HepG2 (cell line): Measurements from ENCODE around the gene ALDH2. TPM values are rescaled to one million over a fixed set of nuclear protein-coding genes. Genes with fewer than 3 reads are reported as not detected.

Experiments used
- CEBPG ChIP-seq: IDR thresholded peaks from 2 replicates; pipeline ENCODE4 v1.6.1; 2016
- FIP1L1 ChIP-seq: fragments of 200-400 bp; formaldehyde crosslinking; IDR thresholded peaks from 2 replicates; pipeline ENCODE4 v1.6.1; 2018; ENCODE audit warnings: low read depth, mild to moderate bottlenecking, low read length, moderate library complexity, borderline replicate concordance; ENCODE audit not compliant: insufficient read depth
- NFE2L1 ChIP-seq: sonication (generic); formaldehyde crosslinking; IDR thresholded peaks from 2 replicates; pipeline ENCODE4 v1.4.0; 2020; ENCODE audit warnings: missing genetic modification reagents, mild to moderate bottlenecking, borderline replicate concordance
- NFKBIZ ChIP-seq: IDR thresholded peaks from 2 replicates; pipeline ENCODE4 v1.6.1; 2018; ENCODE audit warnings: missing genetic modification reagents, missing compliant biosample characterization
- PAX8 ChIP-seq: sonication (generic); formaldehyde crosslinking; IDR thresholded peaks from 2 replicates; pipeline ENCODE4 v1.8.0; 2022; ENCODE audit warnings: mild to moderate bottlenecking, missing genetic modification reagents, borderline replicate concordance
- PHF20 ChIP-seq: sonication (generic); formaldehyde crosslinking; IDR thresholded peaks from 2 replicates; pipeline ENCODE4 v1.5.0; 2020; ENCODE audit warnings: mild to moderate bottlenecking, missing genetic modification reagents
- SMARCC2 ChIP-seq: fragments of 450-650 bp; IDR thresholded peaks from 2 replicates; pipeline ENCODE4 v1.6.1; 2017; ENCODE audit warnings: antibody characterized with exemption, mild to moderate bottlenecking
- SRSF4 ChIP-seq: fragments of 200-400 bp; formaldehyde crosslinking; IDR thresholded peaks from one replicate; pipeline ENCODE4 v1.6.1; 2018; ENCODE audit warnings: mild to moderate bottlenecking, low read depth, low read length, moderate library complexity; ENCODE audit not compliant: poor library complexity, severe bottlenecking
- ZFP36L1 ChIP-seq: sonication (generic); formaldehyde crosslinking; IDR thresholded peaks from 2 replicates; pipeline ENCODE4 v1.8.0; 2022; ENCODE audit warnings: mild to moderate bottlenecking, missing genetic modification reagents, moderate library complexity
- ZNF546 ChIP-seq: sonication (generic); formaldehyde crosslinking; conservative IDR thresholded peaks from 2 replicates; pipeline ENCODE4 v1.8.1; 2023; ENCODE audit warnings: mild to moderate bottlenecking, missing genetic modification reagents
- ZNF678 ChIP-seq: sonication (generic); formaldehyde crosslinking; IDR thresholded peaks from 2 replicates; pipeline ENCODE4 v1.4.0; 2020; ENCODE audit warnings: mild to moderate bottlenecking, missing genetic modification reagents
- ZNF761 ChIP-seq: sonication (generic); formaldehyde crosslinking; conservative IDR thresholded peaks from 2 replicates; pipeline ENCODE4 v1.4.0; 2020; ENCODE audit warnings: mild to moderate bottlenecking, missing genetic modification reagents
- ZNF850 ChIP-seq: sonication (generic); formaldehyde crosslinking; conservative IDR thresholded peaks from 2 replicates; pipeline ENCODE4 v1.9.0; 2021; ENCODE audit warnings: mild to moderate bottlenecking, missing genetic modification reagents
- polyA plus RNA-seq, 8 experiments: library from polyadenylated mRNA; depleted of rRNA in 3 of 8; stranded (reverse) in 7 of 8; unstranded in 1 of 8; fragments of >200 nt; fragmentation: Illumina TruSeq in 4 of 8; extraction: Trizol in 4 of 8; gene quantifications; 2 replicates each; pipeline versions ENCODE4 v1.2.1 to v1.2.3, GENCODE V29; 2011 to 2016; ENCODE audit warnings: low read depth in 4 of 8, missing spikeins in 1 of 8, mixed read lengths in 1 of 8; ENCODE audit not compliant: insufficient read depth in 1 of 8
- total RNA-seq, 5 experiments: library from RNA; depleted of rRNA; stranded (reverse); fragments of >200 nt; fragmentation: Illumina TruSeq; extraction: Trizol; gene quantifications; 2 replicates each; pipeline ENCODE4 v1.2.3, GENCODE V29; 2016; ENCODE audit warnings: low read depth in 1 of 5
- TF ChIP-seq, protein P1 (sequence below): sonication (generic); formaldehyde crosslinking; IDR thresholded peaks from 2 replicates; pipeline ENCODE4 v1.5.0; 2020; ENCODE audit warnings: missing genetic modification reagents
- TF ChIP-seq, protein P2 (sequence below): sonication (generic); formaldehyde crosslinking; IDR thresholded peaks from 2 replicates; pipeline ENCODE4 v1.4.0; 2020; ENCODE audit warnings: missing genetic modification reagents
- TF ChIP-seq, protein P3 (sequence below): sonication (generic); formaldehyde crosslinking; IDR thresholded peaks from 2 replicates; pipeline ENCODE4 v1.8.0; 2022; ENCODE audit warnings: mild to moderate bottlenecking, missing genetic modification reagents, moderate library complexity

Gene ALDH2
- total and polyA plus RNA-seq, 2 of the 13 experiments (the other 11 are each of a cell fraction or from before 2014, with no cell fraction given) = 78.8 to 103 TPM

DNA sequence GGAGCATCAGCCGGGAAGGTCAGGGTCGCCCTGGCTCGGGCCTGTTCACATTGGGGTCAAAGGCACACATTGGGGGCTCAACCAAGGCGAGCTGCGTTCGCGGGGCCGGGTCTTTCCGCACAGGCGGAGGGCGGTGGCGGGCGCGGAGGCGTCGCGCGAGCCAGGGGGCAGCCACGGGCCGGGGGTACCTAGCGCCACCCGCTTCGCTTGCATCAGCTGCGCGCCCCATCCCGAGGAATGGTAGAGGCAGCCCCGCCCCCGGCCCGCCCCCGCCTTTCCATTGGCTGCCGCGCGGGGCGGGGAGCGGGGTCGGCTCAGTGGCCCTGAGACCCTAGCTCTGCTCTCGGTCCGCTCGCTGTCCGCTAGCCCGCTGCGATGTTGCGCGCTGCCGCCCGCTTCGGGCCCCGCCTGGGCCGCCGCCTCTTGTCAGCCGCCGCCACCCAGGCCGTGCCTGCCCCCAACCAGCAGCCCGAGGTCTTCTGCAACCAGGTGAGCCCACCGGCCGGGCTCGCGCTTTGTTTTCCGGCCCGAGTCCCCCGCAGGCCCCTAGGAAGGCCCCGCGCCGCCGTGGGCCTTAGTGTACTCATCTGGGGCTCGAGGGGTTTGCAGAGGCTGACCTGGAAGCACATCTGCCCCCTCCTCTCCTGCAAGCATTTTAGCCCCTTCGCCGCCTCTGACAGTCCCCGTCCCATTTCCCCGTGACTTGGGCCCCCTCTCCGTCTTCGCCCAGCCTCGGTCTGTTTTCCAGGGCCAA is at the start of gene ALDH2 (continued):
- TF ChIP-seq, protein P1, sequence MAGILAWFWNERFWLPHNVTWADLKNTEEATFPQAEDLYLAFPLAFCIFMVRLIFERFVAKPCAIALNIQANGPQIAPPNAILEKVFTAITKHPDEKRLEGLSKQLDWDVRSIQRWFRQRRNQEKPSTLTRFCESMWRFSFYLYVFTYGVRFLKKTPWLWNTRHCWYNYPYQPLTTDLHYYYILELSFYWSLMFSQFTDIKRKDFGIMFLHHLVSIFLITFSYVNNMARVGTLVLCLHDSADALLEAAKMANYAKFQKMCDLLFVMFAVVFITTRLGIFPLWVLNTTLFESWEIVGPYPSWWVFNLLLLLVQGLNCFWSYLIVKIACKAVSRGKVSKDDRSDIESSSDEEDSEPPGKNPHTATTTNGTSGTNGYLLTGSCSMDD = no peak
- TF ChIP-seq SRSF4 (no peak), NFE2L1 (CRISPR knock-in tag) (no peak), PHF20 (CRISPR knock-in tag) (no peak; the same call in 1 of the 2 replicates), ZNF678 (no peak), ZNF546 (CRISPR knock-in tag) (0 out of 2 replicates have a peak, but pooled peaks have one; percentile 76), CEBPG (peak; percentile 88), ZNF850 (CRISPR knock-in tag) (no peak), NFKBIZ (CRISPR knock-in tag) (peak; percentile 73; the same call in 1 of the 2 replicates), FIP1L1 (no peak), ZNF761 (CRISPR knock-in tag) (peak; percentile 68; the same call in 1 of the 2 replicates), ZFP36L1 (CRISPR knock-in tag) (no peak), PAX8 (CRISPR knock-in tag) (no peak), SMARCC2 (no peak)
- TF ChIP-seq, protein P2, sequence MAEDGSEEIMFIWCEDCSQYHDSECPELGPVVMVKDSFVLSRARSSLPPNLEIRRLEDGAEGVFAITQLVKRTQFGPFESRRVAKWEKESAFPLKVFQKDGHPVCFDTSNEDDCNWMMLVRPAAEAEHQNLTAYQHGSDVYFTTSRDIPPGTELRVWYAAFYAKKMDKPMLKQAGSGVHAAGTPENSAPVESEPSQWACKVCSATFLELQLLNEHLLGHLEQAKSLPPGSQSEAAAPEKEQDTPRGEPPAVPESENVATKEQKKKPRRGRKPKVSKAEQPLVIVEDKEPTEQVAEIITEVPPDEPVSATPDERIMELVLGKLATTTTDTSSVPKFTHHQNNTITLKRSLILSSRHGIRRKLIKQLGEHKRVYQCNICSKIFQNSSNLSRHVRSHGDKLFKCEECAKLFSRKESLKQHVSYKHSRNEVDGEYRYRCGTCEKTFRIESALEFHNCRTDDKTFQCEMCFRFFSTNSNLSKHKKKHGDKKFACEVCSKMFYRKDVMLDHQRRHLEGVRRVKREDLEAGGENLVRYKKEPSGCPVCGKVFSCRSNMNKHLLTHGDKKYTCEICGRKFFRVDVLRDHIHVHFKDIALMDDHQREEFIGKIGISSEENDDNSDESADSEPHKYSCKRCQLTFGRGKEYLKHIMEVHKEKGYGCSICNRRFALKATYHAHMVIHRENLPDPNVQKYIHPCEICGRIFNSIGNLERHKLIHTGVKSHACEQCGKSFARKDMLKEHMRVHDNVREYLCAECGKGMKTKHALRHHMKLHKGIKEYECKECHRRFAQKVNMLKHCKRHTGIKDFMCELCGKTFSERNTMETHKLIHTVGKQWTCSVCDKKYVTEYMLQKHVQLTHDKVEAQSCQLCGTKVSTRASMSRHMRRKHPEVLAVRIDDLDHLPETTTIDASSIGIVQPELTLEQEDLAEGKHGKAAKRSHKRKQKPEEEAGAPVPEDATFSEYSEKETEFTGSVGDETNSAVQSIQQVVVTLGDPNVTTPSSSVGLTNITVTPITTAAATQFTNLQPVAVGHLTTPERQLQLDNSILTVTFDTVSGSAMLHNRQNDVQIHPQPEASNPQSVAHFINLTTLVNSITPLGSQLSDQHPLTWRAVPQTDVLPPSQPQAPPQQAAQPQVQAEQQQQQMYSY (CRISPR knock-in tag) = peak; percentile 17; the same call in 1 of the 2 replicates
- TF ChIP-seq, protein P3, sequence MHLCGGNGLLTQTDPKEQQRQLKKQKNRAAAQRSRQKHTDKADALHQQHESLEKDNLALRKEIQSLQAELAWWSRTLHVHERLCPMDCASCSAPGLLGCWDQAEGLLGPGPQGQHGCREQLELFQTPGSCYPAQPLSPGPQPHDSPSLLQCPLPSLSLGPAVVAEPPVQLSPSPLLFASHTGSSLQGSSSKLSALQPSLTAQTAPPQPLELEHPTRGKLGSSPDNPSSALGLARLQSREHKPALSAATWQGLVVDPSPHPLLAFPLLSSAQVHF (CRISPR knock-in tag) = 0 out of 2 replicates have a peak, but pooled peaks have one; percentile 42
